ENCODE measurements around the gene CLIC1. TPM values are rescaled to one million over a fixed set of nuclear protein-coding genes. Genes with fewer than 3 reads are reported as not detected.

The CLIC1 gene
- total RNA-seq, 2 experiments from 2014 or later, result 544 to 561 TPM

DNA sequence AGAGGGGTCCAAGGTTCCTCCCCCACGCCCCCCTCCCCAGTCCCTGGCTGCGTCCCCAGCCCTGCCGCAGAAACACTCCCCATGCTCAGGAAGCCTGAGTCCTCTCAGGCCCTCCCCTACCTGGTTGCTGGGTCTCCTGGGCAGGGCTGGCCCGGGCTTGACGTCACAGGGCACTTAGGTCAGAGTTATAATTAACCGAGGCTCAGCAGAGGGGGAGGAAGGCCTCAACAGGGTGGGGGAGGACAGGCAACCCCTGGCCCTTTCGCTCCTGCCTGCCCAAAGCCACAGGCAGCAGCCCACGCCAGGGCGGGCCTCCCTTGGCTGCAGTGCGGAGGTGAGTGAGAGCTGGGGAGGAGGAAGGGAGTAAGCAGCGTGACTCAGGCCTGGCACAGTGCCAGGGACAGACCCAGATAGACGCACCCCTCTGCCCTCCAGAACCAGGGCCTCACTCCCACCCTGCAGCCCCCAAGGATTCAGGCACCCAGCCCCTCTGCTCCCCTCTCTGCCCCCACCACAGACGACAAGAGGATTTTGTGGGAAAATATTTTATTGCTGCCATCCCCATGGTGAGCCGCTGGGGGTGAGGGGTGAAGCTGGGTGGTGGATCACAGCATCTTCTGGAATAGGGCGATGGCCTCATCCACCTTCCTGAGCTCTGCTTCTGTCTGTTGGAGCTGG is 40.8 kb upstream of the CLIC1 start, which contains the start of gene VWA7:
Gene VWA7 (minus strand): TSS at position 340 of the 678 bp plus-strand sequence. CDS start 549 bp downstream, outside the sequence.
- CTCF ChIA-PET, result interaction anchor here (1.4 to 2.9 kb wide), 4 partner anchors 8 to 51 kb away, joined by 4 to 15 read pairs (median 10); partner anchors contain the start of gene HSPA1B
- H3K4me3 Mint-ChIP-seq, result peak within 1 kb of the TSS; percentile 39
- H3K27ac Mint-ChIP-seq, result peak within 1 kb of the TSS; percentile 86

DNA sequence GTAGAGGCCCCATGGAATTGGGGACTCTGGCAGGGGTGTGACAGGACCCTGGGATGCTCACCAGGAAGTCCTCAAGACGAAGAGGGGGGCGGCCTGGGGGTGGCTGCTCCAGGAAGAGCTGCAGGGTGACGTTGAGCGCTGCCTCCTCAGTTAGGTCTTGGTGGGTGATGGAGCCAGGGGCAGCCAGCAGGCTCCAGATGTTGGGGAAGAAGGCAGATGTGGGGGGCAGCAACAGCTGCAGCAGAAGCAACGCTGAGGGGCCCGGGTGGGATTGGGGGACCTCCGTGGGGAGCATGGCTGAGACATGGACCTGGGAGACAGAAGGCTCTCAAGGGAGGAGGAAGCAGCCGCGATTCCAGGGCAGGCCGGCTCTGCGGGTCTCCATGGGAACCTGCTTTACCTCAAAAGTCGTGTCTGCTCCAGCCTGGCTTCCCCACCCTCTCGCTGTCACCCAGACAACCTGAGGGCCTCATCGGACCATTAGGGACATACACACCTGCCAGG is 40.2 kb upstream of the CLIC1 start:
- Mint-ChIP-seq H3K4me3 (peak overlapping the region; percentile 39), H3K9me3 (ENCODE audit: low read depth) (no peaks in the 10 kb centered on the region), H3K36me3 (peaks cover 7% of the 10 kb centered on the region), H3K27me3 (no peaks in the 10 kb centered on the region), H3K27ac (peak overlapping the region; percentile 86), H3K4me1 (peaks cover 39% of the 10 kb centered on the region)
- DNase-seq (no peak), ATAC-seq (no peak)
- CTCF ChIA-PET, result no interaction called here

More for the DNA sequence above, 40.8 kb upstream of the CLIC1 start, which contains the start of gene VWA7:
- H3K9me3 Mint-ChIP-seq (ENCODE audit: low read depth), result no peaks in the 10 kb centered on the region
- ATAC-seq (peak; percentile 82), DNase-seq (peak; percentile 89)
- no peaks in the 10 kb centered on the region for H3K27me3 Mint-ChIP-seq
- peaks cover 36% of the 10 kb centered on the region for H3K4me1 Mint-ChIP-seq
- peaks cover 7% of the 10 kb centered on the region for H3K36me3 Mint-ChIP-seq

DNA sequence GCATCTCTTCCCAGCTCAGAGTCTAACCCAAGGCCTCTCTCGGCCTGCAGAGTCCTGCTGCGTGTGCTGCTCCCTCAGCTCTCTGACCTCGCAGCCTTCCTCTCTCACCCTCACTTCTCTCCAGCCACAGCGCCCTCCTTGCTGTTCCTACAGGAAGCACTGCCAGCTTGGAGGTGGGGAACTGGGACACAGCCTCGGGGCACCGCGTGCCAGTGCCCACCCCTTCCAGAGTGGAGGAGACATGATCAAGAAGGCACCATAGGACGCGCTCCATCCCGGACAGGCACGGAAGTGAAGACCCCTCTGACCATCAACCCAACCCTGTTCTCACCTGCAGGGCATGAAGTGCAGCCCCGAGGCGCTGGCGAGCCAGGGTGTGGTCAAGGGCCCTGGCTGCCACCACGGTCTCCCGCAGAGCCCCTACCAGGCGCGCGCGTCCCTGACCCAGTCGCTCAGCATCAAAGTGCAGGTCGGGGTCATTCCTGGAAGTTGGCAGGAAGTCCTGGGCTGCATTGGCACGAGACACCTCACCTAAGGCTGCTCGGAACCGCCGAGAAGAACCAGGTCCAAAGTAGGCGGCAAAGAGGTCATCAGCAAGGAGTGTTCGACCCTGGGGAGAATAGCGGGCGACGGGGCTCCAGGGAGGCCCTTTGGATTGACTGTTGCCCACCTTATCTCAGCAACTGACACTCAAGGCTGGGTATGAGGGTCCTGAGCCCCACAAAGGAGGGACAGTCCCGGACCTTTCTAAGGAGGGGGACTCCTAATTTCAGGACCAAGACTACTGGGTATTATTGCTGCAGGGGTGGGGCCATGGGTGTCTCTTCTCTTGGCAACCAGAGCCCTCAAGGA is 39.5 kb upstream of the CLIC1 start:
- CTCF ChIA-PET, result interaction anchor here (1.2 to 1.4 kb wide), 3 partner anchors 20 to 52 kb away, joined by 3 to 6 read pairs (median 4); partner anchors contain the start of gene HSPA1B
- H3K36me3 Mint-ChIP-seq, result peaks cover 7% of the 10 kb centered on the region
- no peak for DNase-seq
- no peak for ATAC-seq
- no peaks in the 10 kb centered on the region for H3K9me3 Mint-ChIP-seq (ENCODE audit: low read depth)
- H3K4me3 Mint-ChIP-seq, result peak overlapping the region; percentile 39
- no peaks in the 10 kb centered on the region for H3K27me3 Mint-ChIP-seq
- peak overlapping the region; percentile 86 for H3K27ac Mint-ChIP-seq
- peaks cover 45% of the 10 kb centered on the region for H3K4me1 Mint-ChIP-seq

DNA sequence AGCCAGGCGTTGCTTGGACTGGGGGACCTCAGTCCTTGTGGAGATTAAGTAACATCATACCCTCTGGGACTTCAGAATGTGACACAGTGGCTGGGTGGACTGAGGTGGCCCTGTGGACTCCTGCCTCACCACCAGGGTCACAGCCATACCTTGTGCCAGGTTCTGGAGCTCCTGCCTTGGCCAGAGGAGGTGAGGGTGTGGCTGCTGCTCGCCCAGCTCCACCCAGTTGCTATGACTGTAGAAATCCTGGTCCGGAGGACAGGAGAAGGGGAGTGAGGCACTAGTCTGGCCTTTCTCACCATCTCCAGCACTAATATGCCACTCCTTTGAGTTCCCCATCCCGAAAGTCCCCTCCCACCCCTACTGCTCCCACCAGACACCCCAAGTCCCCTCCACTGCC is 38.9 kb upstream of the CLIC1 start:
- CTCF ChIA-PET, result interaction anchor here (1.0 to 1.4 kb wide), 4 partner anchors 21 to 56 kb away, joined by 3 to 6 read pairs (median 4); partner anchors contain the start of gene HSPA1B
- H3K36me3 Mint-ChIP-seq, result peaks cover 7% of the 10 kb centered on the region
- no peaks in the 10 kb centered on the region for H3K27me3 Mint-ChIP-seq
- DNase-seq, result no peak
- no peaks in the 10 kb centered on the region for H3K9me3 Mint-ChIP-seq (ENCODE audit: low read depth)
- peaks cover 45% of the 10 kb centered on the region for H3K4me1 Mint-ChIP-seq
- H3K4me3 Mint-ChIP-seq, result no peak overlapping the region
- no peak overlapping the region for H3K27ac Mint-ChIP-seq
- no peak for ATAC-seq

DNA sequence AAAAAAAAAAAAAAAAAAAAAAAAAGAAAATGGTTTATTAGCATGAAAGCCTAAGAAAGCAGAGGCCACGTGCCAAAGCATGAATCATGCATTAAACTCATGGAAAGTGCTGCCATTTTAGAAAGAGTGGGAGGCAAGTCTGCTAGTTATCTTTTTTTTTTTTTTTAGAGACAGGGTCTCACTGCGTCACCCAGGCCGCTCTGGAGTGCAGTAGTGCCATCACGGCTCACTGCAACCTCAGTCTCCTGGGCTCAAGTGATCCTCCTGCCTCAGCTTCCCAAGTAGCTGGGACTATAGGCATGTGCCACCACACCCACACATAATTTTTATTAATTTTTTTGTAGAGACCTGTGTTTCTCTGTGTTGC is 35.6 kb upstream of the CLIC1 start:
- CTCF ChIA-PET, result interaction anchor here (0.7 to 3.0 kb wide), 13 partner anchors 17 to 152 kb away, joined by 3 to 39 read pairs (median 4); partner anchors contain the start of genes HSPA1B, MSH5 and VARS1
- no peak for ATAC-seq
- H3K4me1 Mint-ChIP-seq, result peaks cover 49% of the 10 kb centered on the region
- DNase-seq, result no peak
- no peaks in the 10 kb centered on the region for H3K27me3 Mint-ChIP-seq
- no peak overlapping the region for H3K4me3 Mint-ChIP-seq
- no peaks in the 10 kb centered on the region for H3K9me3 Mint-ChIP-seq (ENCODE audit: low read depth)
- H3K27ac Mint-ChIP-seq, result peak overlapping the region; percentile 73
- peaks cover 5% of the 10 kb centered on the region for H3K36me3 Mint-ChIP-seq

DNA sequence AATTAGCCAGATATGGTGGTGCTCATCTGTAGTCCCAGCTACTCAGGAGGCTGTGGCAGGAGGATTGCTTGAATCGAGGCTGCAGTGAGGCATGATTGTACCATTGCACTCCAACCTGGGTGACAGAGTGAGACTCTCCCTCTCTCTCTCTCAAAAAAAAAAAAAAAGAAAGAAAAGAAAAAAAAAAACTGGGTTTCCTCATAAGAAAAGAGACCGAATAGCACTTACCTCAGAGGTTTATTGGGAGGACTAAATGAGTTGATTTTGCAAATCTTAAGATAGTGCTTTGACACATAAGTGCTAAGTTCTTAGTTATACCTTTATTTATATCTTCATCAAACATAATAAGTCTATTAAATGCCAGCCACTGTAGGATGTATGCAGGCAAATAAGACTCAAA is 34.5 kb upstream of the CLIC1 start:
- peaks cover 5% of the 10 kb centered on the region for H3K36me3 Mint-ChIP-seq
- peak overlapping the region; percentile 73 for H3K27ac Mint-ChIP-seq
- peaks cover 39% of the 10 kb centered on the region for H3K4me1 Mint-ChIP-seq
- H3K27me3 Mint-ChIP-seq, result no peaks in the 10 kb centered on the region
- H3K4me3 Mint-ChIP-seq, result no peak overlapping the region
- CTCF ChIA-PET, result interaction anchor here (0.6 to 3.1 kb wide), 21 partner anchors 11 to 188 kb away, joined by 3 to 44 read pairs (median 6); partner anchors contain the start of genes ABHD16A, BAG6, C6orf47 and CLIC1
- no peak for DNase-seq
- no peaks in the 10 kb centered on the region for H3K9me3 Mint-ChIP-seq (ENCODE audit: low read depth)
- ATAC-seq, result no peak

DNA sequence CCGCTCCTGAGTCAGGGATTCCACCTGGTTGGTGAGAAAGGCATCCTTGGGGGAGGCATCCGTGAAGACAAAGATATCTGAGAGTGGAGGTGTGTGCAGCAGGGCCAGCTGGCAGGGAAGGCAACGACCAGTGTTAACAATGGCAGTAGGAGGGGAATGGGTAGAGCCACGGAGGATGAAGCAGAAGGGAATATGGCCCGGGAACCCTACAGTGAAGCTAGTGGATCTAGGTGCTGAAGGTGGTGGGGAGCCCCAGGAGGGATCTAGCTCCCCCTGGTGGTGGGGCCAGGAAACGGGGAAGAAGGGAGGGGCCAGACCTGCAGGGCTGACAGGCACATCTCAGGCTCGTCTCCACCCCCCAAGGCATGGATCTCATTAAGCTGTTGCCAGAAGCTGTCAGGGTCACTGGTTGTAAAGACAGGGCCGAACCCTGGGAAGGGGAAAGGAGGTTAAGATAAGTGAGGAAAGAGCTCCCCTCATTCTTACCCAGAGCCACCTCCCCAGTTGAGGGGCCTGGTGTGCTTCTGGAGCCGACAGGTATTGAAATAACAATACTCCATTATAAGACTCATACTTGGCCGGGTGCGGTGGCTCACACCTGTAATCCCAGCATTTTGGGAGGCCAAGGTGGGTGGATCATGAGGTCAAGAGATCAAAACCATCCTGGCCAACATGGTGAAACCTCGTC is 33.5 kb upstream of the CLIC1 start:
- DNase-seq (peak; percentile 92), ATAC-seq (peak; percentile 91)
- H3K36me3 Mint-ChIP-seq, result peaks cover 5% of the 10 kb centered on the region
- H3K27ac Mint-ChIP-seq, result peak overlapping the region; percentile 16
- H3K27me3 Mint-ChIP-seq, result no peaks in the 10 kb centered on the region
- H3K4me3 Mint-ChIP-seq, result no peak overlapping the region
- CTCF ChIA-PET, result interaction anchor here (0.6 to 3.1 kb wide), 44 partner anchors 9 to 190 kb away, joined by 3 to 44 read pairs (median 6); partner anchors contain the start of genes ABHD16A, BAG6, C6orf47 and CLIC1
- H3K4me1 Mint-ChIP-seq, result peaks cover 31% of the 10 kb centered on the region
- H3K9me3 Mint-ChIP-seq (ENCODE audit: low read depth), result no peaks in the 10 kb centered on the region

DNA sequence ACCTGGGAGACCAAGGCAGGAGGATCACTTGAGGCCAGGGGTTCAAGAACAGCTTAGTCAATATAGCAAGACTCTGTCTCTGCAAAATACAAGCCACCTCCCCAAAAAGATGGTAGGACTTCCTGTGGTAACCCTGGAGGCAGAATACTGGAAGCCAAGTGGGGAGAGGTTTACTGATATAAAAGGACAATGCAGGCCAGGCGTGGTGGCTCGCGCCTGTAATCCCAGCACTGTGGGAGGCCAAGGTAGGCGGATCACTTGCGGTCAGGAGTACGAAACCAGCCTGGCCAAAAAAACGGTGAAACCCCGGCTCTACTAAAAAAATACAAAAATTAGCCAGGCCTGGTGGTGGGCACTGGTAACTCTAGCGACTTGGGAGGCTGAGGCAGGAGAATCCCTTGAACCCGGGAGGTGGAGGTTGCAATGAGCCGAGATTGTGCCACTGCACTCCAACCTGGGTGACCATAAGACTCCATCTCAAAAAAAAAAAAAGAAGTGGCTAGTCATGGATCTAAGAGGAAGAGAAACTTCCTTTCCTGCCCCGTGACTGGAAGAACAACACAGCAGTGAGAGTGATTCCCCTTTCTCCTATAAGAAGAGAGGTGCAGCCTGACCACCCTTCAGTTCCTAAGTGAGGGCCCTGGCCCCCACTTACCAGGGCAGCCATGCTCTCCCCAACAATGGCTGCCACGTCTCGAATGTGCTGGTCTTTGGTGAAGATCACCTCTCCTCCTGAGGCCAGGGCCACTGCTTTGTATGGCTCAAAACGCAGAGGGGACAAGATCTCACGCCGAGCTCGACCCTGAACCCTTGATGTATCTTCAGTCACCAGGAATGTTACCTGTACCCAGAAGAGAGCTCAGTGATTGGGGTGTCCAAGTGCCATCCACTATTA is 32.3 kb upstream of the CLIC1 start:
- Mint-ChIP-seq H3K27ac (no peak overlapping the region), H3K27me3 (no peaks in the 10 kb centered on the region), H3K9me3 (ENCODE audit: low read depth) (no peaks in the 10 kb centered on the region), H3K4me3 (no peak overlapping the region), H3K36me3 (peaks cover 7% of the 10 kb centered on the region), H3K4me1 (peaks cover 31% of the 10 kb centered on the region)
- CTCF ChIA-PET, result interaction anchor here (0.9 to 3.1 kb wide), 27 partner anchors 9 to 111 kb away, joined by 3 to 44 read pairs (median 6); partner anchors contain the start of genes ABHD16A, C6orf47, CLIC1 and DDAH2
- no peak for DNase-seq
- no peak for ATAC-seq

DNA sequence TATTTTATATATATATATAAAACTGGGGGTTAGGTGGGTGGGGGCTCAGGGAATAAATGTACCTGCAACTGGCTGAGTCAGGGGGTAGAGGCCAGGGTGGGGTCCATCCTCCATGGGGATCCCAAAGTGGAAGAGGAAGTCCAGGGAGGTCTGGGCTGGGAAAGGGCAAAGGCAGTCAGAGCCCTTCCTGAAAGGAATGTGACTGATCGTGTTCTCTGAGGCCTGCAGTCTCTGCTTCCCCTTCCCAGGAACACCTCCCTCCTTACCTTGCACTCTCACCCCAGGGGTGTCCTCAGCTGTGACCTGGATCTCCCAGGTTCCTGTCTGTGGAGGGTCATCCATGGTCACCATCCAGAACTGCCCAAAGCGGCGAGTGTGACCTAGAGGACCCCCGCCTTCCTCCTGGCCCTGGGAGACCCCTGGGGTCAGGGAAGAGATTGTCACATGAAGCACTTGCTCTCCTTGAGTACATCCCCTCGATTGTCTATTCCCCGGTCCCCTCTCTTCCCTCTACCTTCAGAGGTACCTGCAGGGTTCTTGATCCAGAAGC is 30.8 kb upstream of the CLIC1 start:
- CTCF ChIA-PET, result interaction anchor here (1.1 kb wide), 1 partner anchor 28 kb away, joined by 3 read pairs; the partner anchor contains the start of gene MSH5
- H3K4me3 Mint-ChIP-seq, result no peak overlapping the region

DNA sequence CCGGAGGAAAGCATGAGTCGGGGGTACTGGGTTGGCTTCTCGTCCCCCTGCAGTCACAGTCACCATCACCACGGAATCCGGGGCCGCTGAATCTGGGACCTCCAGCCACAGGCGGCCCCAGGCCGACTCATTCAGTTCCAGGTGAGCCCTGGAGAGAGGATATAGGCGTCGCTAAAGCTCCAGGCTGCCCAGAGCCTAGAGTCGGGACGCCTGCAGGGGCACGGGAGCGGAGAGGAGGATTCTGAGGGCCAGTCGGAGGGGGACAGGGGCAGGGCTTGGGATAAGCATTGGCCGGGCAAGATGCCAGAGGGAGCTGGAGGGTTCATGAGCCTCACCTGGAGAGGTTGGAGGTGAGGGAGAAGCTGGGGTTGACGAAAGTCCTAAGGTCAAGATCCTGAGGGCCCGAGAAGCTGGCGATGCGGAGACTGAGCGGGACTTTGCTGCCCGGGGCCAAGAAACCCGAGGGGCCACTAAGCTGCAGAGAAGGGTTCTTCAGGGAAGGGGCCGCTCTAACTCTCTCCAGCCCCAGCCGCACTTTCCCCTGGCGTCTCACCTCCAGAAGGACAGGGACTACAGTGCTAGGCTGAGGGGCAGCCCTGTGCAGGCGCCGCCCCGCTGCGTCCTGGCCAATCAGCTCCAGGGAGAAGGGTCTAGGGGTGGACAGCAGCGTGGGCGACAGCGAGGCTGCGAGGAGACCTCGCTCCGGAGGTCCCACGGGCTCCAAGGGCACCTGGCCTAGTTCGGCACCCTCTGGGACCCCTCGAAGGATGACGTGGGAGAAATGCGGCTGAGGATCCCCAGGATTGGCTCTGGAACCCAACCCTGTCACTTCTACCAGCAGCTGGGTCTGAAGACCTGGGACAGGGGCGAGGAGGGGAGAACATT is 29.8 kb upstream of the CLIC1 start:
- ATAC-seq (no peak), DNase-seq (no peak)
- CTCF ChIA-PET, result no interaction called here
- Mint-ChIP-seq H3K9me3 (ENCODE audit: low read depth) (no peaks in the 10 kb centered on the region), H3K36me3 (peaks cover 12% of the 10 kb centered on the region), H3K27me3 (no peaks in the 10 kb centered on the region), H3K27ac (no peak overlapping the region), H3K4me3 (no peak overlapping the region), H3K4me1 (peaks cover 15% of the 10 kb centered on the region)

More for the DNA sequence above, 30.8 kb upstream of the CLIC1 start:
- Mint-ChIP-seq H3K36me3 (peaks cover 11% of the 10 kb centered on the region), H3K27ac (no peak overlapping the region), H3K27me3 (no peaks in the 10 kb centered on the region), H3K9me3 (ENCODE audit: low read depth) (no peaks in the 10 kb centered on the region), H3K4me1 (peaks cover 22% of the 10 kb centered on the region)
- DNase-seq (no peak), ATAC-seq (no peak)

DNA sequence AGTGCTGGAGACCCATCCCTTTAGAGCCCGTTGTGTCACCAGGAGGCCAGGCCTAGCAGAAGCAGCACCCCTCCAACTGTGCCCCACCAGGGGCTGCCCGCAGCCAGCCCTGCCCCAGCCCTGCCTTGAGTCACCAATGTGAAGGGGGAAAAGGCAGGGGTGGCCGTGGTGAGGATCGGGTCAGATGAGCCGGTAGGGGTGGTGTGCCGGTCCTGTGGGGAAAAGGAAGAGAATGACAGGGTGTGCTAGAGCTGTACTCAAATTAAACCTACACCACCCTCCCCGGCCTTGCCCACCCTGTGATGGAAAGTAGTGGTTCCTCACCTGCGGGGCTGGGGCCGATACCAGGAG is 29.2 kb upstream of the CLIC1 start:
- DNase-seq, result no peak
- Mint-ChIP-seq H3K27me3 (no peaks in the 10 kb centered on the region), H3K4me1 (peaks cover 13% of the 10 kb centered on the region)

More for the DNA sequence above, 29.2 kb upstream of the CLIC1 start:
- ATAC-seq, result no peak
- CTCF ChIA-PET, result no interaction called here
- Mint-ChIP-seq H3K27ac (no peak overlapping the region), H3K9me3 (ENCODE audit: low read depth) (no peaks in the 10 kb centered on the region), H3K4me3 (no peak overlapping the region), H3K36me3 (peaks cover 17% of the 10 kb centered on the region)
